Sigmoid colon (tissue), 4 donors: Measurements from ENCODE around the gene PLD2.

ENCODE experiments used
- EP300 ChIP-seq, 4 donors: sonication (generic); formaldehyde crosslinking; IDR thresholded peaks; one replicate each; pipeline ENCODE4 v1.6.1; 2017; ENCODE audit warnings: antibody characterized with exemption in 4 of 4
- TF ChIP-seq, protein P1 (sequence below), 4 experiments: fragments of 450-650 bp in 3 of 4; fragments of 200-600 bp in 1 of 4; IDR thresholded peaks; one replicate each; pipeline ENCODE4 v1.5.1; 2016 to 2019; ENCODE audit warnings: antibody characterized with exemption in 4 of 4, mild to moderate bottlenecking in 3 of 4, moderate library complexity in 2 of 4

DNA sequence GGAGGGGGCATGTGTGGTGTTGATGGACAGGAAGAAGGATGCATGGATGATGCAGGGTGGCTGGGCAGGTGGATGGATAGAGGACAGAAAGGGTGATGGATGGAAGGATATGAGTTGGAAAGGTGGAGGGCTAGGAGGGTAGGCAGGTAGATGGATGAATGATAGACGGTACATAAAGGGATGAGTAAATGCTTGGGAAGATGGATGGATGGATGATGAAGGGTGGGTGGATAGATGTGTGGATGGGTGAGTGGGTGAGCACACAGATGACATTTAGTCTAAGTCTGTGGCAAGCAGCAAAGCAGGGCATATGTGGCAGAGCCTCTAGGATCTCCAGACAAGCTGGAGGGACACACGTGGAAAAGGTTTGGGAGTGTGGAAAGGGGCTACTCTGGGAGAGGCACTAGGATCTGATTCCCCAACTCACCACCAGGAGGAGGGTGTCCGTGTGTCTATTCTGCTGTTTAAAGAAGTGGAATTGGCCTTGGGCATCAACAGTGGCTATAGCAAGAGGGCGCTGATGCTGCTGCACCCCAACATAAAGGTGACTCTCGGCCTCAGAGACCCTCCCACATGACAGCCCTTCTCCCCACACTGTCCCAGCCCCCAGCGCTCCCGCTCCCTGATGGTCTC is 8.2 kb downstream of the PLD2 start:
- TF ChIP-seq, protein P1, sequence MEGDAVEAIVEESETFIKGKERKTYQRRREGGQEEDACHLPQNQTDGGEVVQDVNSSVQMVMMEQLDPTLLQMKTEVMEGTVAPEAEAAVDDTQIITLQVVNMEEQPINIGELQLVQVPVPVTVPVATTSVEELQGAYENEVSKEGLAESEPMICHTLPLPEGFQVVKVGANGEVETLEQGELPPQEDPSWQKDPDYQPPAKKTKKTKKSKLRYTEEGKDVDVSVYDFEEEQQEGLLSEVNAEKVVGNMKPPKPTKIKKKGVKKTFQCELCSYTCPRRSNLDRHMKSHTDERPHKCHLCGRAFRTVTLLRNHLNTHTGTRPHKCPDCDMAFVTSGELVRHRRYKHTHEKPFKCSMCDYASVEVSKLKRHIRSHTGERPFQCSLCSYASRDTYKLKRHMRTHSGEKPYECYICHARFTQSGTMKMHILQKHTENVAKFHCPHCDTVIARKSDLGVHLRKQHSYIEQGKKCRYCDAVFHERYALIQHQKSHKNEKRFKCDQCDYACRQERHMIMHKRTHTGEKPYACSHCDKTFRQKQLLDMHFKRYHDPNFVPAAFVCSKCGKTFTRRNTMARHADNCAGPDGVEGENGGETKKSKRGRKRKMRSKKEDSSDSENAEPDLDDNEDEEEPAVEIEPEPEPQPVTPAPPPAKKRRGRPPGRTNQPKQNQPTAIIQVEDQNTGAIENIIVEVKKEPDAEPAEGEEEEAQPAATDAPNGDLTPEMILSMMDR (IDR thresholded peaks at IDR 0.05) = no peak
- TF ChIP-seq EP300 (IDR thresholded peaks at IDR 0.05) = no peak
